HEK293 (cell line): Measurements from ENCODE around the gene DNAJC11.

ENCODE experiments used
- CTCF ChIA-PET: fragments of 350-600 bp; formaldehyde crosslinking; extraction: SDS; loops from one replicate; lab custom pipeline; 2021; ENCODE audit warnings: antibody characterized with exemption; lab: Yijun Ruan, JAX
- POLR2A ChIA-PET: fragments of 300-600 bp; formaldehyde crosslinking; extraction: SDS; loops from one replicate; lab custom pipeline; 2020; ENCODE audit warnings: antibody characterized with exemption, inconsistent platforms; lab: Yijun Ruan, JAX
- H3K27ac ChIP-seq: fragments of 200-500 bp; sonication (Bioruptor generic); 2 replicates; pipeline ENCODE4 v1.5.1; 2014; ENCODE audit warnings: low read depth, low read length, control low read depth, inconsistent platforms; ENCODE audit errors: extremely low read depth
- H3K36me3 ChIP-seq, 2 experiments: fragments of 200-500 bp in 1 of 2; sonication (Bioruptor generic) in 1 of 2; 1 replicate in 1 of 2; 2 replicates in 1 of 2; pipeline ENCODE4 v1.5.1; 2014 to 2017; ENCODE audit warnings: inconsistent platforms in 2 of 2, low read length in 2 of 2; ENCODE audit not compliant: control insufficient read depth in 2 of 2, insufficient read depth in 1 of 2
- H3K4me1 ChIP-seq: fragments of 200-500 bp; sonication (Bioruptor generic); 2 replicates; pipeline ENCODE4 v1.5.1; 2014; ENCODE audit warnings: mild to moderate bottlenecking, low read length, inconsistent platforms; ENCODE audit not compliant: control insufficient read depth, insufficient read depth
- H3K4me3 ChIP-seq: 2 replicates; pipeline ENCODE4 v1.5.1; 2011; ENCODE audit warnings: low read depth, mild to moderate bottlenecking, control low read depth, low read length, moderate library complexity
- H3K9me3 ChIP-seq: fragments of 200-500 bp; sonication (Bioruptor generic); 2 replicates; pipeline ENCODE4 v1.5.1; 2014; ENCODE audit warnings: low read depth, low read length, inconsistent platforms; ENCODE audit not compliant: control insufficient read depth, insufficient read depth
- HOXD13 ChIP-seq: sonication (generic); formaldehyde crosslinking; IDR thresholded peaks from 2 replicates; pipeline ENCODE4 v1.8.0; 2022; ENCODE audit warnings: missing genetic modification reagents, borderline replicate concordance
- TCF7L2 ChIP-seq: IDR thresholded peaks from 2 replicates; pipeline ENCODE4 v1.6.1; 2011; ENCODE audit warnings: low read depth, mild to moderate bottlenecking, inconsistent platforms, low read length, moderate library complexity, borderline replicate concordance
- ZBTB20 ChIP-seq: fragments of 450-650 bp; formaldehyde crosslinking; IDR thresholded peaks from 2 replicates; pipeline ENCODE4 v1.5.1; 2016; ENCODE audit warnings: missing biosample characterization, missing genetic modification characterization
- ZBTB7A ChIP-seq: fragments of 450-650 bp; formaldehyde crosslinking; IDR thresholded peaks from 2 replicates; pipeline ENCODE4 v1.5.1; 2016; ENCODE audit warnings: low read depth, missing biosample characterization, missing genetic modification characterization
- ZNF10 ChIP-seq: fragments of 450-650 bp; formaldehyde crosslinking; IDR thresholded peaks from 2 replicates; pipeline ENCODE4 v1.5.1; 2017; ENCODE audit warnings: missing biosample characterization, missing genetic modification characterization
- ZNF121 ChIP-seq: fragments of 450-650 bp; formaldehyde crosslinking; IDR thresholded peaks from 2 replicates; pipeline ENCODE4 v1.5.1; 2016; ENCODE audit warnings: missing biosample characterization, missing genetic modification characterization
- ZNF157 ChIP-seq: fragments of 450-650 bp; formaldehyde crosslinking; IDR thresholded peaks from 2 replicates; pipeline ENCODE4 v1.5.1; 2016; ENCODE audit warnings: missing biosample characterization, missing genetic modification characterization
- ZNF221 ChIP-seq: fragments of 450-650 bp; formaldehyde crosslinking; IDR thresholded peaks from 2 replicates; pipeline ENCODE4 v1.5.1; 2017; ENCODE audit warnings: missing biosample characterization, missing genetic modification characterization, borderline replicate concordance
- ZNF26 ChIP-seq: fragments of 450-650 bp; formaldehyde crosslinking; IDR thresholded peaks from 2 replicates; pipeline ENCODE4 v1.5.1; 2016; ENCODE audit warnings: missing biosample characterization, missing genetic modification characterization
- ZNF266 ChIP-seq: fragments of 450-650 bp; formaldehyde crosslinking; IDR thresholded peaks from 2 replicates; pipeline ENCODE4 v1.5.1; 2016; ENCODE audit warnings: missing biosample characterization, missing genetic modification characterization, low read depth
- ZNF335 ChIP-seq: fragments of 450-650 bp; formaldehyde crosslinking; conservative IDR thresholded peaks from 2 replicates; pipeline ENCODE4 v1.5.1; 2016; ENCODE audit warnings: missing biosample characterization, missing genetic modification characterization
- ZNF48 ChIP-seq: fragments of 450-650 bp; formaldehyde crosslinking; IDR thresholded peaks from 2 replicates; pipeline ENCODE4 v1.5.1; 2016; ENCODE audit warnings: missing biosample characterization, missing genetic modification characterization
- ZNF561 ChIP-seq: fragments of 450-650 bp; IDR thresholded peaks from 2 replicates; pipeline ENCODE4 v1.5.1; 2018; ENCODE audit warnings: missing biosample characterization, missing genetic modification characterization, borderline replicate concordance
- ZNF585B ChIP-seq: fragments of 450-650 bp; formaldehyde crosslinking; IDR thresholded peaks from 2 replicates; pipeline ENCODE4 v1.5.1; 2016; ENCODE audit warnings: missing biosample characterization, missing genetic modification characterization
- ZNF776 ChIP-seq: fragments of 450-650 bp; formaldehyde crosslinking; IDR thresholded peaks from 2 replicates; pipeline ENCODE4 v1.5.0; 2017; ENCODE audit warnings: missing biosample characterization, missing genetic modification characterization, borderline replicate concordance
- ZNF791 ChIP-seq: fragments of 450-650 bp; formaldehyde crosslinking; IDR thresholded peaks from 2 replicates; pipeline ENCODE4 v1.5.1; 2016; ENCODE audit warnings: missing biosample characterization, missing genetic modification characterization
- ZSCAN30 ChIP-seq: fragments of 450-650 bp; IDR thresholded peaks from 2 replicates; pipeline ENCODE4 v1.5.1; 2018; ENCODE audit warnings: missing biosample characterization, mild to moderate bottlenecking, missing genetic modification characterization, moderate library complexity
- TF ChIP-seq, protein P1 (sequence below): fragments of 450-650 bp; formaldehyde crosslinking; conservative IDR thresholded peaks from 2 replicates; pipeline ENCODE4 v1.5.1; 2016; ENCODE audit warnings: low read depth, missing biosample characterization, missing genetic modification characterization
- TF ChIP-seq, protein P2 (sequence below): fragments of 450-650 bp; formaldehyde crosslinking; IDR thresholded peaks from 2 replicates; pipeline ENCODE4 v1.5.1; 2016; ENCODE audit warnings: missing biosample characterization, missing genetic modification characterization
- TF ChIP-seq, protein P3 (sequence below): fragments of 450-650 bp; IDR thresholded peaks from 2 replicates; pipeline ENCODE4 v1.5.1; 2018; ENCODE audit warnings: missing biosample characterization, mild to moderate bottlenecking, missing genetic modification characterization
- TF ChIP-seq, protein P4 (sequence below): fragments of 450-650 bp; formaldehyde crosslinking; IDR thresholded peaks from 2 replicates; pipeline ENCODE4 v1.5.1; 2016; ENCODE audit warnings: missing biosample characterization, missing genetic modification characterization
- TF ChIP-seq, protein P5 (sequence below): fragments of 450-650 bp; formaldehyde crosslinking; IDR thresholded peaks from 2 replicates; pipeline ENCODE4 v1.5.1; 2016; ENCODE audit warnings: missing biosample characterization, missing genetic modification characterization
- TF ChIP-seq, protein P6 (sequence below): IDR thresholded peaks from 2 replicates; pipeline ENCODE4 v1.6.1; 2011; ENCODE audit warnings: mild to moderate bottlenecking, low read depth, low read length, borderline replicate concordance

The DNAJC11 gene, protein sequence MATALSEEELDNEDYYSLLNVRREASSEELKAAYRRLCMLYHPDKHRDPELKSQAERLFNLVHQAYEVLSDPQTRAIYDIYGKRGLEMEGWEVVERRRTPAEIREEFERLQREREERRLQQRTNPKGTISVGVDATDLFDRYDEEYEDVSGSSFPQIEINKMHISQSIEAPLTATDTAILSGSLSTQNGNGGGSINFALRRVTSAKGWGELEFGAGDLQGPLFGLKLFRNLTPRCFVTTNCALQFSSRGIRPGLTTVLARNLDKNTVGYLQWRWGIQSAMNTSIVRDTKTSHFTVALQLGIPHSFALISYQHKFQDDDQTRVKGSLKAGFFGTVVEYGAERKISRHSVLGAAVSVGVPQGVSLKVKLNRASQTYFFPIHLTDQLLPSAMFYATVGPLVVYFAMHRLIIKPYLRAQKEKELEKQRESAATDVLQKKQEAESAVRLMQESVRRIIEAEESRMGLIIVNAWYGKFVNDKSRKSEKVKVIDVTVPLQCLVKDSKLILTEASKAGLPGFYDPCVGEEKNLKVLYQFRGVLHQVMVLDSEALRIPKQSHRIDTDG

GRCh38 chr1:6701437-6702153 is at the start of gene DNAJC11:
Gene DNAJC11, minus strand, starts transcription at chr1:6701816. Its CDS starts 16 bp downstream, at chr1:6701800.
- H3K36me3 ChIP-seq, result peaks cover 0 to 5% of the 10 kb centered on the region in 2 experiments; a peak in 1 of 3 replicates
- ChIA-PET POLR2A (interaction anchor here (1.0 to 2.1 kb wide), 2 partner anchors 16 to 83 kb away, joined by 3 to 6 read pairs; partner anchors contain the start of gene CAMTA1), CTCF (interaction anchor here (0.6 to 1.6 kb wide), 13 partner anchors 8 to 985 kb away, joined by 3 to 6 read pairs (median 4); no protein-coding TSS in a partner anchor)
- peak within 1 kb of the TSS; percentile 72 for H3K4me3 ChIP-seq
- H3K4me1 ChIP-seq, result no peaks in the 10 kb centered on the region
- peak within 1 kb of the TSS; percentile 27; the same call in 1 of the 2 replicates for H3K27ac ChIP-seq
- no peaks in the 10 kb centered on the region for H3K9me3 ChIP-seq
- TF ChIP-seq, protein P1, sequence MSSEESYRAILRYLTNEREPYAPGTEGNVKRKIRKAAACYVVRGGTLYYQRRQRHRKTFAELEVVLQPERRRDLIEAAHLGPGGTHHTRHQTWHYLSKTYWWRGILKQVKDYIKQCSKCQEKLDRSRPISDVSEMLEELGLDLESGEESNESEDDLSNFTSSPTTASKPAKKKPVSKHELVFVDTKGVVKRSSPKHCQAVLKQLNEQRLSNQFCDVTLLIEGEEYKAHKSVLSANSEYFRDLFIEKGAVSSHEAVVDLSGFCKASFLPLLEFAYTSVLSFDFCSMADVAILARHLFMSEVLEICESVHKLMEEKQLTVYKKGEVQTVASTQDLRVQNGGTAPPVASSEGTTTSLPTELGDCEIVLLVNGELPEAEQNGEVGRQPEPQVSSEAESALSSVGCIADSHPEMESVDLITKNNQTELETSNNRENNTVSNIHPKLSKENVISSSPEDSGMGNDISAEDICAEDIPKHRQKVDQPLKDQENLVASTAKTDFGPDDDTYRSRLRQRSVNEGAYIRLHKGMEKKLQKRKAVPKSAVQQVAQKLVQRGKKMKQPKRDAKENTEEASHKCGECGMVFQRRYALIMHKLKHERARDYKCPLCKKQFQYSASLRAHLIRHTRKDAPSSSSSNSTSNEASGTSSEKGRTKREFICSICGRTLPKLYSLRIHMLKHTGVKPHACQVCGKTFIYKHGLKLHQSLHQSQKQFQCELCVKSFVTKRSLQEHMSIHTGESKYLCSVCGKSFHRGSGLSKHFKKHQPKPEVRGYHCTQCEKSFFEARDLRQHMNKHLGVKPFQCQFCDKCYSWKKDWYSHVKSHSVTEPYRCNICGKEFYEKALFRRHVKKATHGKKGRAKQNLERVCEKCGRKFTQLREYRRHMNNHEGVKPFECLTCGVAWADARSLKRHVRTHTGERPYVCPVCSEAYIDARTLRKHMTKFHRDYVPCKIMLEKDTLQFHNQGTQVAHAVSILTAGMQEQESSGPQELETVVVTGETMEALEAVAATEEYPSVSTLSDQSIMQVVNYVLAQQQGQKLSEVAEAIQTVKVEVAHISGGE (tag by site-specific recombination), result peak; percentile 61
- TF ChIP-seq ZSCAN30 (tag by site-specific recombination), result peak; percentile 84
- no peak for TF ChIP-seq ZNF10 (tag by site-specific recombination)
- peak; percentile 17; the same call in 1 of the 2 replicates for TF ChIP-seq ZBTB20 (tag by site-specific recombination)
- no peak for TF ChIP-seq ZNF26 (tag by site-specific recombination)
- TF ChIP-seq ZNF157 (tag by site-specific recombination), result no peak
- TF ChIP-seq ZNF121 (tag by site-specific recombination), result no peak
- TF ChIP-seq, protein P2, sequence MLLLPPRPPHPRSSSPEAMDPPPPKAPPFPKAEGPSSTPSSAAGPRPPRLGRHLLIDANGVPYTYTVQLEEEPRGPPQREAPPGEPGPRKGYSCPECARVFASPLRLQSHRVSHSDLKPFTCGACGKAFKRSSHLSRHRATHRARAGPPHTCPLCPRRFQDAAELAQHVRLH (tag by site-specific recombination), result peak; percentile 88; the same call in 1 of the 2 replicates
- 0 out of 2 replicates have a peak, but pooled peaks have one; percentile 14 for TF ChIP-seq HOXD13 (CRISPR knock-in tag)
- no peak for TF ChIP-seq ZNF221 (tag by site-specific recombination)
- TF ChIP-seq ZBTB7A (tag by site-specific recombination), result no peak; the same call in 1 of the 2 replicates
- TF ChIP-seq, protein P3, sequence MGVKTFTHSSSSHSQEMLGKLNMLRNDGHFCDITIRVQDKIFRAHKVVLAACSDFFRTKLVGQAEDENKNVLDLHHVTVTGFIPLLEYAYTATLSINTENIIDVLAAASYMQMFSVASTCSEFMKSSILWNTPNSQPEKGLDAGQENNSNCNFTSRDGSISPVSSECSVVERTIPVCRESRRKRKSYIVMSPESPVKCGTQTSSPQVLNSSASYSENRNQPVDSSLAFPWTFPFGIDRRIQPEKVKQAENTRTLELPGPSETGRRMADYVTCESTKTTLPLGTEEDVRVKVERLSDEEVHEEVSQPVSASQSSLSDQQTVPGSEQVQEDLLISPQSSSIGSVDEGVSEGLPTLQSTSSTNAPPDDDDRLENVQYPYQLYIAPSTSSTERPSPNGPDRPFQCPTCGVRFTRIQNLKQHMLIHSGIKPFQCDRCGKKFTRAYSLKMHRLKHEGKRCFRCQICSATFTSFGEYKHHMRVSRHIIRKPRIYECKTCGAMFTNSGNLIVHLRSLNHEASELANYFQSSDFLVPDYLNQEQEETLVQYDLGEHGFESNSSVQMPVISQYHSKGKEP (tag by site-specific recombination), result peak; percentile 74
- TF ChIP-seq, protein P4, sequence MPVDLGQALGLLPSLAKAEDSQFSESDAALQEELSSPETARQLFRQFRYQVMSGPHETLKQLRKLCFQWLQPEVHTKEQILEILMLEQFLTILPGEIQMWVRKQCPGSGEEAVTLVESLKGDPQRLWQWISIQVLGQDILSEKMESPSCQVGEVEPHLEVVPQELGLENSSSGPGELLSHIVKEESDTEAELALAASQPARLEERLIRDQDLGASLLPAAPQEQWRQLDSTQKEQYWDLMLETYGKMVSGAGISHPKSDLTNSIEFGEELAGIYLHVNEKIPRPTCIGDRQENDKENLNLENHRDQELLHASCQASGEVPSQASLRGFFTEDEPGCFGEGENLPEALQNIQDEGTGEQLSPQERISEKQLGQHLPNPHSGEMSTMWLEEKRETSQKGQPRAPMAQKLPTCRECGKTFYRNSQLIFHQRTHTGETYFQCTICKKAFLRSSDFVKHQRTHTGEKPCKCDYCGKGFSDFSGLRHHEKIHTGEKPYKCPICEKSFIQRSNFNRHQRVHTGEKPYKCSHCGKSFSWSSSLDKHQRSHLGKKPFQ (tag by site-specific recombination), result no peak
- no peak for TF ChIP-seq ZNF48 (tag by site-specific recombination)
- TF ChIP-seq, protein P5, sequence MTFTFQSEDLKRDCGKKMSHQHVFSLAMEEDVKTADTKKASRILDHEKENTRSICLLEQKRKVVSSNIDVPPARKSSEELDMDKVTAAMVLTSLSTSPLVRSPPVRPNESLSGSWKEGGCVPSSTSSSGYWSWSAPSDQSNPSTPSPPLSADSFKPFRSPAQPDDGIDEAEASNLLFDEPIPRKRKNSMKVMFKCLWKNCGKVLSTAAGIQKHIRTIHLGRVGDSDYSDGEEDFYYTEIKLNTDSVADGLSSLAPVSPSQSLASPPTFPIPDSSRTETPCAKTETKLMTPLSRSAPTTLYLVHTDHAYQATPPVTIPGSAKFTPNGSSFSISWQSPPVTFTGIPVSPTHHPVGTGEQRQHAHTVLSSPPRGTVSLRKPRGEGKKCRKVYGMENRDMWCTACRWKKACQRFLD (tag by site-specific recombination), result peak; percentile 95
- no peak for TF ChIP-seq TCF7L2
- TF ChIP-seq ZNF561 (tag by site-specific recombination), result no peak; the same call in 1 of the 2 replicates
- no peak for TF ChIP-seq ZNF266 (tag by site-specific recombination)
- no peak for TF ChIP-seq ZNF776
- TF ChIP-seq, protein P6, sequence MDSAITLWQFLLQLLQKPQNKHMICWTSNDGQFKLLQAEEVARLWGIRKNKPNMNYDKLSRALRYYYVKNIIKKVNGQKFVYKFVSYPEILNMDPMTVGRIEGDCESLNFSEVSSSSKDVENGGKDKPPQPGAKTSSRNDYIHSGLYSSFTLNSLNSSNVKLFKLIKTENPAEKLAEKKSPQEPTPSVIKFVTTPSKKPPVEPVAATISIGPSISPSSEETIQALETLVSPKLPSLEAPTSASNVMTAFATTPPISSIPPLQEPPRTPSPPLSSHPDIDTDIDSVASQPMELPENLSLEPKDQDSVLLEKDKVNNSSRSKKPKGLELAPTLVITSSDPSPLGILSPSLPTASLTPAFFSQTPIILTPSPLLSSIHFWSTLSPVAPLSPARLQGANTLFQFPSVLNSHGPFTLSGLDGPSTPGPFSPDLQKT, result no peak
- no peak for TF ChIP-seq ZNF791 (tag by site-specific recombination)
- peak; percentile 64; the same call in 1 of the 2 replicates for TF ChIP-seq ZNF335 (tag by site-specific recombination)
- no peak for TF ChIP-seq ZNF585B
